Activated naive CD4-positive, alpha-beta T cell (primary cell): ENCODE data around the gene CSPG4.
"Not testable (repeated sequence)": the region's sequence is repeated elsewhere in the genome, so short reads cannot be mapped to it uniquely, and the experiment has no call there.

Experiments
- DNase-seq, 4 experiments: peaks; one replicate each; lab custom pipeline; 2025; lab: John Stamatoyannopoulos, UW

CSPG4 gene

DNA sequence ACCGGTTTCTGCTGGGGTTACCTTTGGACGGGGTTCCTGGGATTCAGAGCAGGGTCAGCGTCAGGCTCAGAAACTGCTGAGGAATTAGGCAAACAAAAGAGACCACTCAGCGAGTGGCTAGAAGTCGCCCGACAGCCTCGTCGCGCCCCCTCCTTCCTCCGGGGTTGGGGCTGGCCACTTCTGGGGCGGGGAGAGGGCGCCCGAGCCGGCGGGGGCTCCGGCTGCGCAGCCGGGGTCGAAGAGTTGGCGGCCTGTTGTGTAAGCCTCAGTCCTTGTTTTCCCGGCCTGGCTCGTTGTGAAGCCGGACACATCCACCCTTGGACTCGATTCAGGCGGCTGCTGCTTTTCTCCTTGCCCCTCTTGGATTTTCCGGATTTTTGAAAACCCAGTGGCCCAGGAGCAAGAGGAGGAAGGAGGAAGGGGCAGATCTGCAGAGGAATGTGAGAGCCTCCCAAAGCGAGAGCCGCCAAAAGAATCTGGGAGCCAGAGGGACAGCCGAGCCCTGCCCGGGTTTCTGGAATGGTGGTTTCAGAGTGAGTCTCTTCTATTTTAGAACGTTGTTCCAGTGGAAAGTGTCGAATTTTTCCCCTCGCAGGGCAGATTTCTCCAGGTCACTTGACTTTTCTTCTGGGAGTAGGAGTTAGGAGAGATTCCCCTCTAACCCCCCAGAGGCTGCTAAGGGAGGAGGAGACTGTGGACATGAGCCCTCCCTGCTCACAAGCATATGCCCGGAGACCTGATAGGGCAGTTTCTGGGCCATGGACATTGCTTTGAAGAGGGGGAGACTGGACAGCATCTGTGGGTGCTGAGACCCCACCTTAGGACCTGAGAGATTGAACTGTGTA is 64.3 kb downstream of the CSPG4 start:
- no peak for DNase-seq

DNA sequence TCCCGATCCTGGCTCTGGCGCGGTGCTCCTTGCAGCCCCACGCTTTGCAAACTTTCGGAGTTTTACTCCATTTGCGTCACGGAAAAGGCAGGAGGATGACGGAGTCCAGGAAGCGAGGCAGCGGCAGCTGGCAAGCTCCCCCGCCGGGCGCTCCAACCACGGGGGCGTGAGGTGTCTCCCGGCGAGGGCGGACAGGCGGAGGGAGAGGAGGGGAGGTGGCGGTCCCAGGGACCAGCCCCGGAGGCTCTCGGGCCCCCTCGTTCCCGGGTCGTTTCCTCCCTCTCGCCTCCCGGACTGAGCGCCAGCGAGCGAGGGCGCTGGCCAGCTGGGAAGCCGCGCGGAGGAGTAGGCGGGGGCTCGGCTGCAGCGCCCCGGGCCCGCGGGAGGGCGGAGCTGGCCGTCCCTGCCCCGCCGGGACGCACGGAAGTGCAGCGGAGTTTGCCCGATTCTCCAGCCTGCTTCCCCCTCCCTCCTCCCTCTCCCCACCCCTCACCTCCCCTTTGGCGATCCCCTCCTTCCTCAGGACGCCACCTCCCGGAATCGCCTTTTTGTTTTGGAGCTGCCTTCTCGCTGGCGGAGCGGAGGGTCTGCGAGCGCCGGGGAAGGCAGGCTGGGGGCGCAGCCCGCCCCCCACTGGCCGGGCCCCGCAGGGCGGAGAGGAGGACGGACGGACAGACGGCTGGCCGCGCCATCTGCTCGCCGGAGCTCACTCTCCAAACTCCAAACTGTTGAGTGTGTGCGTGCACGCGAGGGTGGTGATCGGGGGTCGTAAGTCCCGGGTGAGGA is 65.1 kb downstream of the CSPG4 start, which contains the start of gene SNX33:
TSS of gene SNX33 (plus strand) at position 543 of the 786 bp plus-strand sequence. CDS start 1,191 bp downstream, outside the sequence.
- DNase-seq = peak in 2 of 4 experiments; percentile 17 to 21

DNA sequence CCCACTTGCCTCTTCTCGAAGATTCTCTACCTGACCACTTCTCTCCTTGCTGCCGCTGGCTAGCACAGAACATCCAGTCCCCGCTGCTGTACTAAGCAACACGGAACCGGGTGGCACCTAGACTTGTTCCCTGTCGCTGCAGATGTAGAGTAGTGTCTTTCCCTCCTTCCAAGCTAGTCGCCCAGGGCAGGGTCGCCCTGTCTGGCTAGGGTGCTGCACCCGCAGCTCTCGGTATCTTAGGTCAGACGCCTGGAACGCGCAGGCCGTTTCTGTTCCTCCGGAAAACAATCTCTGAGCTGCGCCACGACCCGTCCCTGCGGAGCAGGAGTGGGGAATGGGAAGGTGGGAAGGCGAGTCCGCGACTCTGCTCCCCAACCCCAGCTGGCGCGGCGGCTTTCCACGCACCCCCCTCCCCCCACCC is 65.7 kb downstream of the CSPG4 start:
- DNase-seq = no peak

GRCh38 chr15:75646112-75646943 is 66.3 kb downstream of the CSPG4 start:
- DNase-seq = no peak

DNA sequence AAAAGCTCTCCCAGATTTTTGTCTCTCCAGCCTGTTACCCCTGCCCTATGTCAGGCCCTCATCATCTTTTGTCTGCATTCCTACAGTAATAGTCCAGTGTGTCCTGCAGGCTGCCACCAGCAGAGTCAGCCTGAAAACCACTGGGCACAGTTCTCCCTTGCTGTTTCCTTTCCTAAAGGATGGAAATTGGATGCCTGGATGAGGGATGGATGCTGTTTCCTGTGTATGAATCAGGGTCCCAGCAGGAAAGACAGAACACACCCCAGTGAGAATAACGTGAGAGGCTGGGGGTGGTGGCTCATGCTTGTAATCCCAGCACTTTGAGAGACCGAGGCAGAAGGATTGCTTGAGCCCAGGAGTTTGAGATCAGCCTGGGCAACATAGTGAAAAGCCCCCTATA is 68.3 kb downstream of the CSPG4 start:
- DNase-seq = no peak

DNA sequence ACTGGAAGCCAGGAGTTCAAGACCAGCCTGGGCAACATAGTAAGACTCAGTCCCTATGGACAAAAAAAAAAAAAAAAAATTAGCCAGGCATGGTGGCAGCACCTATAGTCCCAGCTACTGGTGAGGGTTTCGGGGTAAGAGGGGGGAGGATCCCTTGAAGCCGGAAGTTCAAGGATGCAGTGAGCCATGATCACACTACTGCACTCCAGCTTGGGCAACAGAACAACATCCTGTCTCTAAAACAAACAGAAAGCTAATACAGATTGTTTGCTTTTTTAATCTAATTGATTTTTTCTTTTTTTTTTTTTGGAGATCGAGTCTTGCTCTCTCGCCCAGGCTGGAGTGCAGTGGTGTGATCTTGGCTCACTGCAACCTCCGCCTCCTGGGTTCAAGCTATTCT is 71.0 kb downstream of the CSPG4 start:
- DNase-seq = no peak

- DNase-seq = no peak
Measured at GRCh38 chr15:75641179-75641503, 71.5 kb downstream of the CSPG4 start.

DNA sequence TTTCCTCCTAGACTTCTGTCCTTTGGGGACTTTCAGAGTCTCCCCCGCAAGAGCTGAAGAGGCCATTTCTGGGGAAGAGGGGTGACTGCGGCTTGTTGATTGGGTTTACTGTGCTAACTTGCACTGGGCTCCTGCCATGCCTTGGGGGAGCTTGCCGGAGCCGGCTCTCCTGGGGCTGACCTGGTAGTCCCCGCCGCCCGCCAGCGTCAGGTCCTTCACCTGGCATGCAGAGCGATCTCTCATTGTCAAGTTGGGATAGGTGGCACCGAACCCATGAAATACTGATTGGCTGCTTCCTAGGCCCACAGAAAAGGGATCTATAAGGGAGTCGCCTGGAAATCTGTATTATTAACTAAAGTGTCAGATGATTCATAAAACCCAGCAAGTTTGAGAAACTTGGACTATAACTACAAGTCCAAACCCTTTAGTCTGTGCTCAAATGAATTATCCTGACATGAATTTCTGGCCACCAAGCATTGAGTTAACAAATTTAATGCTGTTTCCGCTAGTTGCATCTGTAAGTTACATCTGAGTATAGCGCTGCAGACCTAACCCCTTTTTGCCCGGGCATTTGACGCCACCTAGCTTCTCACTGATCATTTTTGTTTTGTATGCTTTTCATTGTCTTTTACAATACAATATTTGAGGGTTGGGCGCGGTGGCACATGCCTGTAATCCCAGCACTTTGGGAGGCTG is 72.0 kb downstream of the CSPG4 start:
- DNase-seq = peak in 2 of 4 experiments; percentile 34 to 63

- peak; percentile 77 to 90 (median 84) for DNase-seq
Measured at GRCh38 chr15:75639709-75640482, 72.8 kb downstream of the CSPG4 start, which contains the start of gene IMP3. TSS of gene IMP3 (minus strand) at chr15:75640224. CDS start at chr15:75640168, 56 bp downstream.

DNA sequence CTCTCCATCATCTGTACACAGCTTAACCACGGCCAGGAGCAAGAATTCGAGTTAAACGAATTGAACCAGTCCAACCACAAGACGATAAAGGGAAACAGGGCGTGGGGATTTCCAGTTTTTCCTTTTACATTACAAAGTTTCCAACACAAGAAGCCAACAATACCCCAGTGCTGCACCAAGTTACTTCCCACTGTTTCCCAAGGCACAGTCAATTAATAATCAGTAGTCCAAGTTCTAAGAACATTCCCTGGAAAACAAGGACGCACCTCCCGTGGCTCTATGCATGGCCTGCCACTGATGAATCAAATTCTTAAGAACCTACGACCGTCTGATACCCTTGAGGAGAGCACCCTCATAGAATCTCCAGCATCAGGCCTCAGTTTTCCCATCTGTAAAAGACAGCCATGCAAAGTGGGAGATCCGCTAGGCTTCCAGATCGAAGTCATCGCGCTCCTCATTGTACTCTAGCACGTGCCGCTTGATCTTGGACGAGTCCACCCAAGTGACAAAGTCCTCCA is 73.4 kb downstream of the CSPG4 start:
- DNase-seq = no peak

DNA sequence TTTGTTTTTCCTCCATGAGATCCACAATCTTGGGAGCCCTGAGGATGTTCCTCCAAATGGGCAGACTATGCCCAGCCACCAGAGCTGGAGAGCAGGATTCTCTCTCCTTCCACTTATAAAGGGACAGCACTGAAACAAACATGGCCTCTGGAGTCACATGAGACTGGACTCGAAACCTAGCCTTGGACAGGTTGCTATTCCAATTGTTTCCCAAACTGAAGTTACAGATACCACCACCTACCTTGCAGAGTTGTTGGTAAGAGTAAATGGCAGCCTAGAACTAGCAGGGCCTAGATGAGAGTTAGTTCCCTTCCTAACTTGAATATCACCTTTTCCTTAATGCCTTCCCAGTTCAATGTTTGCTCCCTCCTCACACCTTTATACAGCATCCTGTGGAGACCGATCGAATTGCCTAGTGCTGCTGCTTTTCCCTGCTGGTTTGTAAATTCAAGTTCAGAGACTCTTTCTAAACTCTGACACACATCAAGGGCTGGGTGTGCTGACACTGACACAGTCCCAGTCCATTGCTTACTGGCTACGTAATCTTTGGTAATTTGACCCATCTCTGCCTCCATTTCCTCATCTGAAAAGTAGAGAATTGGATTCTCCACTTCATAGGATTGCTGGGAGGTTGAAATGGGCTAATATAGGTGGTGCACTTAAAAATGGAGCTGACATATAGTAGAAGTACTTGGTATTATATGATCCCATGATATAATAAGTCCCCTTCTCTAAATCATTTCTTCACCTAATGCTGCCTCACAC is 75.2 kb downstream of the CSPG4 start:
- no peak for DNase-seq

- no peak for DNase-seq
Measured at GRCh38 chr15:75636026-75636425, 76.6 kb downstream of the CSPG4 start.

DNA sequence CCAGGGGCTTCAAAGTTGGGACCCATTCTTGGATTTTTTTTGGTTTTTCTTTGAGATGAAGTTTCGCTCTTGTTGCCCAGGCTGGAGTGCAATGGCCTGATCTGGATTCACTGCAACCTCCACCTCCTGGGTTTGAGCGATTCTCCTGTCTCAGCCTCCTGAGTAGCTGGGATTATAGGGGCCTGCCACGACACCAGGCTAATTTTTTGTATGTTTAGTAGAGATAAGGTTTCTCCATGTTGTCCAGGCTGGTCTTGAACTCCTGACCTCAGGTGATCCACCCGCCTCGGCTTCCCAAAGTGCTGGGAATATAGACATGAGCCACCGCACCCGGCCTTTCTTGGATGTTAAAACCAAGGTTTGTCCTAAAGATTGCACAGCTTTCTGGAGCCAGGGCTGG is 78.7 kb downstream of the CSPG4 start:
- not testable (repeated sequence) for DNase-seq

GRCh38 chr15:75631935-75632334 is 80.7 kb downstream of the CSPG4 start:
- no peak for DNase-seq

- peak; percentile 85 to 95 (median 88) for DNase-seq
Measured at GRCh38 chr15:75625542-75626347, 86.9 kb downstream of the CSPG4 start, which contains the start of gene SNUPN. TSS of gene SNUPN (minus strand) at chr15:75625725. CDS start at chr15:75621051, 4,674 bp downstream.
